Hepatocyte (in vitro differentiated cells): ENCODE data around the gene PI4KA.
"Not testable (repeated sequence)": the region's sequence is repeated elsewhere in the genome, so short reads cannot be mapped to it uniquely, and the experiment has no call there.

ENCODE experiments used
- EZH2phosphoT487 ChIP-seq: fragments of 200-600 bp; sonication (generic); IDR thresholded peaks from one replicate; pipeline ENCODE4 v1.6.1; 2018; ENCODE audit warnings: antibody characterized with exemption, mild to moderate bottlenecking, low read depth, moderate library complexity; ENCODE audit not compliant: unreplicated experiment, severe bottlenecking
- TF ChIP-seq, protein P1 (sequence below): fragments of 200-600 bp; sonication (generic); IDR thresholded peaks from 2 replicates; pipeline ENCODE4 v1.5.1; 2016; ENCODE audit warnings: antibody characterized with exemption, mild to moderate bottlenecking; ENCODE audit not compliant: poor library complexity

- TF ChIP-seq, protein P1, sequence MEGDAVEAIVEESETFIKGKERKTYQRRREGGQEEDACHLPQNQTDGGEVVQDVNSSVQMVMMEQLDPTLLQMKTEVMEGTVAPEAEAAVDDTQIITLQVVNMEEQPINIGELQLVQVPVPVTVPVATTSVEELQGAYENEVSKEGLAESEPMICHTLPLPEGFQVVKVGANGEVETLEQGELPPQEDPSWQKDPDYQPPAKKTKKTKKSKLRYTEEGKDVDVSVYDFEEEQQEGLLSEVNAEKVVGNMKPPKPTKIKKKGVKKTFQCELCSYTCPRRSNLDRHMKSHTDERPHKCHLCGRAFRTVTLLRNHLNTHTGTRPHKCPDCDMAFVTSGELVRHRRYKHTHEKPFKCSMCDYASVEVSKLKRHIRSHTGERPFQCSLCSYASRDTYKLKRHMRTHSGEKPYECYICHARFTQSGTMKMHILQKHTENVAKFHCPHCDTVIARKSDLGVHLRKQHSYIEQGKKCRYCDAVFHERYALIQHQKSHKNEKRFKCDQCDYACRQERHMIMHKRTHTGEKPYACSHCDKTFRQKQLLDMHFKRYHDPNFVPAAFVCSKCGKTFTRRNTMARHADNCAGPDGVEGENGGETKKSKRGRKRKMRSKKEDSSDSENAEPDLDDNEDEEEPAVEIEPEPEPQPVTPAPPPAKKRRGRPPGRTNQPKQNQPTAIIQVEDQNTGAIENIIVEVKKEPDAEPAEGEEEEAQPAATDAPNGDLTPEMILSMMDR, result not testable (repeated sequence)
- TF ChIP-seq EZH2phosphoT487, result not testable (repeated sequence)
These were observed 42.8 kb upstream of the PI4KA start for GRCh38 chr22:20901093-20902033.
